HCT116 (cell line): Measurements from ENCODE around the gene PROSER2. TPM values are rescaled to one million over a fixed set of nuclear protein-coding genes. Genes with fewer than 3 reads are reported as not detected.

Source experiments
- ATAC-seq: fragments of 200-7000 bp; cut with Tn5 transposase; 2 replicates; pipeline ENCODE4 v1.9.1; 2020; ENCODE audit warnings: mild to moderate bottlenecking, moderate library complexity
- BruUV-seq: library from RNA; stranded (reverse); fragments of 400-500 nt; replicated peaks from 2 replicates; lab custom pipeline; 2021; lab: Mats Ljungman, UMichigan
- CTCF ChIA-PET: fragments of 300-600 bp; sonication (Branson Sonifier 250); formaldehyde crosslinking; loops from one replicate; lab custom pipeline; 2021; ENCODE audit warnings: antibody characterized with exemption; lab: Charles Lee
- POLR2A ChIA-PET: fragments of 300-600, 350-600 bp; sonication (Branson Sonifier 250); formaldehyde crosslinking; loops from one replicate; lab custom pipeline; 2021; ENCODE audit warnings: antibody characterized with exemption; lab: Charles Lee
- RAD21 ChIA-PET, 2 experiments: fragments of 300-600 bp; sonication (Branson Sonifier 250); formaldehyde crosslinking; loops; one replicate each; lab custom pipeline; 2023; ENCODE audit warnings: low total read pairs in 2 of 2; ENCODE audit not compliant: uncharacterized antibody in 2 of 2, unreplicated experiment in 2 of 2, low non-redundant PET in 1 of 2; lab: Charles Lee
- DNase-seq: peaks from one replicate; pipeline ENCODE4 v3.0.0-alpha.2; 2010; ENCODE audit warnings: low read depth, low spot score
- H2AFZ ChIP-seq: fragments of 200-600 bp; shearing (Covaris generic), sonication (generic); 2 replicates; pipeline ENCODE4 v1.6.1; 2017; ENCODE audit warnings: low read depth, mixed run types, mixed read lengths, antibody characterized with exemption, low read length; ENCODE audit not compliant: poor library complexity, severe bottlenecking
- H3K27ac ChIP-seq: 2 replicates; pipeline ENCODE4 v1.5.1; 2012; ENCODE audit warnings: low read depth, low read length
- H3K27me3 ChIP-seq: fragments of 200-600 bp; sonication (generic); 2 replicates; pipeline ENCODE4 v1.6.1; 2016; ENCODE audit warnings: mixed run types, low read length, mixed read lengths; ENCODE audit not compliant: insufficient read depth
- H3K36me3 ChIP-seq, 2 experiments: fragments of 200-500 bp in 1 of 2; fragments of 200-600 bp in 1 of 2; sonication (Bioruptor generic) in 1 of 2; sonication (generic) in 1 of 2; 2 replicates each; pipeline versions ENCODE4 v1.5.1 to v1.6.1; 2014 to 2016; ENCODE audit warnings: low read length in 2 of 2, inconsistent platforms in 1 of 2, mixed read lengths in 1 of 2, mixed run types in 1 of 2; ENCODE audit not compliant: insufficient read depth in 2 of 2, control insufficient read depth in 1 of 2
- H3K4me1 ChIP-seq, 2 experiments: fragments of 200-600 bp in 1 of 2; sonication (generic) in 1 of 2; 2 replicates each; pipeline versions ENCODE4 v1.5.1 to v1.6.1; 2012 to 2017; ENCODE audit warnings: low read length in 2 of 2, inconsistent platforms in 1 of 2, mild to moderate bottlenecking in 1 of 2, mixed read lengths in 1 of 2, mixed run types in 1 of 2, moderate library complexity in 1 of 2; ENCODE audit not compliant: insufficient read depth in 2 of 2, control insufficient read depth in 1 of 2
- H3K4me2 ChIP-seq: fragments of 200-600 bp; sonication (generic); 2 replicates; pipeline ENCODE4 v1.6.1; 2017; ENCODE audit warnings: mixed run types, low read length, mixed read lengths
- H3K4me3 ChIP-seq, 2 experiments: fragments of 200-600 bp in 1 of 2; sonication (generic) in 1 of 2; replicated peaks in 1 of 2; 2 replicates each; pipeline ENCODE4 v1.5.1; 2011 to 2016; ENCODE audit warnings: low read length in 2 of 2, control low read depth in 1 of 2, low read depth in 1 of 2, mild to moderate bottlenecking in 1 of 2, mixed read lengths in 1 of 2, mixed run types in 1 of 2
- H3K79me2 ChIP-seq: fragments of 200-600 bp; sonication (generic); 2 replicates; pipeline ENCODE4 v1.6.1; 2017; ENCODE audit warnings: mild to moderate bottlenecking, mixed run types, low read length, moderate library complexity, mixed read lengths; ENCODE audit not compliant: insufficient read depth
- H3K9ac ChIP-seq: fragments of 200-600 bp; sonication (generic); 2 replicates; pipeline ENCODE4 v1.6.1; 2016; ENCODE audit warnings: low read length, mixed read lengths
- H3K9me2 ChIP-seq: fragments of 200-600 bp; sonication (generic), shearing (Covaris generic); 2 replicates; pipeline ENCODE4 v1.6.1; 2017; ENCODE audit warnings: mixed run types, mild to moderate bottlenecking, moderate library complexity; ENCODE audit not compliant: insufficient read depth
- H3K9me3 ChIP-seq, 2 experiments: fragments of 200-500 bp in 1 of 2; fragments of 200-600 bp in 1 of 2; sonication (Bioruptor generic) in 1 of 2; sonication (generic) in 1 of 2; 2 replicates each; pipeline ENCODE4 v1.6.1; 2014 to 2017; ENCODE audit warnings: low read length in 2 of 2, mixed read lengths in 2 of 2, inconsistent platforms in 1 of 2, low read depth in 1 of 2, mild to moderate bottlenecking in 1 of 2, mixed run types in 1 of 2, moderate library complexity in 1 of 2; ENCODE audit not compliant: control insufficient read depth in 1 of 2, insufficient read depth in 1 of 2
- H4K20me1 ChIP-seq: fragments of 200-600 bp; sonication (generic), shearing (Covaris generic); 2 replicates; pipeline ENCODE4 v1.6.1; 2017; ENCODE audit warnings: mixed run types, mild to moderate bottlenecking, moderate library complexity; ENCODE audit not compliant: insufficient read depth
- CBX3 ChIP-seq: IDR thresholded peaks from 2 replicates; pipeline ENCODE4 v1.6.1; 2012; ENCODE audit warnings: low read depth
- EGR1 ChIP-seq: IDR thresholded peaks from 2 replicates; pipeline ENCODE4 v1.6.1; 2012; ENCODE audit warnings: low read depth
- TCF7L2 ChIP-seq: IDR thresholded peaks from 2 replicates; pipeline ENCODE4 v1.7.0; 2011; ENCODE audit warnings: borderline replicate concordance, inconsistent platforms; ENCODE audit not compliant: insufficient read depth, insufficient read length; ENCODE audit errors: extremely low read depth
- intact Hi-C: fragments of 100-400 bp; cut with micrococcal nuclease; formaldehyde crosslinking; loops from 2 replicates; pipeline ENCODE4 v1.10.0; 2022
- total RNA-seq: library from RNA; stranded (reverse); gene quantifications from one replicate; pipeline ENCODE4 v1.2.1, GENCODE V29; 2021; ENCODE audit not compliant: unreplicated experiment
- TF ChIP-seq, protein P1 (sequence below): IDR thresholded peaks from 2 replicates; pipeline ENCODE4 v1.6.1; 2012; ENCODE audit warnings: low read depth
- TF ChIP-seq, protein P2 (sequence below), 3 experiments: fragments of 200-600 bp in 1 of 3; sonication (generic) in 1 of 3; IDR thresholded peaks in 2 of 3; conservative IDR thresholded peaks in 1 of 3; 2 replicates each; pipeline ENCODE4 v1.5.1; 2012 to 2017; ENCODE audit warnings: low read depth in 2 of 3, low read length in 2 of 3, antibody characterized with exemption in 1 of 3, borderline replicate concordance in 1 of 3, control low read depth in 1 of 3, mild to moderate bottlenecking in 1 of 3, mixed read lengths in 1 of 3, mixed run types in 1 of 3, moderate library complexity in 1 of 3; ENCODE audit not compliant: insufficient read depth in 1 of 3
- TF ChIP-seq, protein P3 (sequence below): IDR thresholded peaks from 2 replicates; pipeline ENCODE4 v1.6.1; 2012

PROSER2 gene
- total RNA-seq, 1 experiment from 2014 or later = 46.2 TPM

DNA sequence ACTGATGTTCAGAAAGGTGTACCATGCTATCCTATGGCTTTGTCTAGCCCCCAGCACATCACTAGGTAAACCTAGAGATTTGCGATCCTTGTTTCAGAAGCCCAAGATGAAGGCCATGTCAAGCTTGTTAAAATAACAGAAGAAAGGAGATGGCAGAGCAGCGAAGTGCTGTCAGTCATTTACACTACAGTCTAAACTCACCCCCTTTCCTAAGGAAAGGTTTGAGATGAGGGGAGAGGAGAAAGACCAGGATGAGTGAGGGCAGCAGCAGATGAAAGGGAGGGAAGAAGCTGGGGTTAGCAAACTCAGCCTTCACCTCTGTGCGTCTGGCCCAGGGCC, 74.8 kb downstream of the PROSER2 start:
- intact Hi-C loops = no loop called here
- H3K4me2 ChIP-seq = peak overlapping the region; percentile 47
- ChIA-PET RAD21 (no interaction called here), CTCF (no interaction called here), POLR2A (interaction anchor here (1.1 to 1.4 kb wide), 3 partner anchors 10 to 15 kb away, joined by 3 to 5 read pairs (median 5); no protein-coding TSS in a partner anchor)
- no peak for DNase-seq
- no peaks in the 10 kb centered on the region for H3K36me3 ChIP-seq
- no peaks in the 10 kb centered on the region for H3K79me2 ChIP-seq
- H2AFZ ChIP-seq = no peak overlapping the region
- H4K20me1 ChIP-seq = no peaks in the 10 kb centered on the region
- H3K9ac ChIP-seq = peak overlapping the region; percentile 49
- H3K4me1 ChIP-seq = peaks cover 15 to 72% of the 10 kb centered on the region in 2 experiments
- TF ChIP-seq, protein P1, sequence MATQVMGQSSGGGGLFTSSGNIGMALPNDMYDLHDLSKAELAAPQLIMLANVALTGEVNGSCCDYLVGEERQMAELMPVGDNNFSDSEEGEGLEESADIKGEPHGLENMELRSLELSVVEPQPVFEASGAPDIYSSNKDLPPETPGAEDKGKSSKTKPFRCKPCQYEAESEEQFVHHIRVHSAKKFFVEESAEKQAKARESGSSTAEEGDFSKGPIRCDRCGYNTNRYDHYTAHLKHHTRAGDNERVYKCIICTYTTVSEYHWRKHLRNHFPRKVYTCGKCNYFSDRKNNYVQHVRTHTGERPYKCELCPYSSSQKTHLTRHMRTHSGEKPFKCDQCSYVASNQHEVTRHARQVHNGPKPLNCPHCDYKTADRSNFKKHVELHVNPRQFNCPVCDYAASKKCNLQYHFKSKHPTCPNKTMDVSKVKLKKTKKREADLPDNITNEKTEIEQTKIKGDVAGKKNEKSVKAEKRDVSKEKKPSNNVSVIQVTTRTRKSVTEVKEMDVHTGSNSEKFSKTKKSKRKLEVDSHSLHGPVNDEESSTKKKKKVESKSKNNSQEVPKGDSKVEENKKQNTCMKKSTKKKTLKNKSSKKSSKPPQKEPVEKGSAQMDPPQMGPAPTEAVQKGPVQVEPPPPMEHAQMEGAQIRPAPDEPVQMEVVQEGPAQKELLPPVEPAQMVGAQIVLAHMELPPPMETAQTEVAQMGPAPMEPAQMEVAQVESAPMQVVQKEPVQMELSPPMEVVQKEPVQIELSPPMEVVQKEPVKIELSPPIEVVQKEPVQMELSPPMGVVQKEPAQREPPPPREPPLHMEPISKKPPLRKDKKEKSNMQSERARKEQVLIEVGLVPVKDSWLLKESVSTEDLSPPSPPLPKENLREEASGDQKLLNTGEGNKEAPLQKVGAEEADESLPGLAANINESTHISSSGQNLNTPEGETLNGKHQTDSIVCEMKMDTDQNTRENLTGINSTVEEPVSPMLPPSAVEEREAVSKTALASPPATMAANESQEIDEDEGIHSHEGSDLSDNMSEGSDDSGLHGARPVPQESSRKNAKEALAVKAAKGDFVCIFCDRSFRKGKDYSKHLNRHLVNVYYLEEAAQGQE = no peak
- no peak for TF ChIP-seq TCF7L2
- TF ChIP-seq, protein P2, sequence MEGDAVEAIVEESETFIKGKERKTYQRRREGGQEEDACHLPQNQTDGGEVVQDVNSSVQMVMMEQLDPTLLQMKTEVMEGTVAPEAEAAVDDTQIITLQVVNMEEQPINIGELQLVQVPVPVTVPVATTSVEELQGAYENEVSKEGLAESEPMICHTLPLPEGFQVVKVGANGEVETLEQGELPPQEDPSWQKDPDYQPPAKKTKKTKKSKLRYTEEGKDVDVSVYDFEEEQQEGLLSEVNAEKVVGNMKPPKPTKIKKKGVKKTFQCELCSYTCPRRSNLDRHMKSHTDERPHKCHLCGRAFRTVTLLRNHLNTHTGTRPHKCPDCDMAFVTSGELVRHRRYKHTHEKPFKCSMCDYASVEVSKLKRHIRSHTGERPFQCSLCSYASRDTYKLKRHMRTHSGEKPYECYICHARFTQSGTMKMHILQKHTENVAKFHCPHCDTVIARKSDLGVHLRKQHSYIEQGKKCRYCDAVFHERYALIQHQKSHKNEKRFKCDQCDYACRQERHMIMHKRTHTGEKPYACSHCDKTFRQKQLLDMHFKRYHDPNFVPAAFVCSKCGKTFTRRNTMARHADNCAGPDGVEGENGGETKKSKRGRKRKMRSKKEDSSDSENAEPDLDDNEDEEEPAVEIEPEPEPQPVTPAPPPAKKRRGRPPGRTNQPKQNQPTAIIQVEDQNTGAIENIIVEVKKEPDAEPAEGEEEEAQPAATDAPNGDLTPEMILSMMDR (IDR thresholded peaks at IDR 0.05 in 2 of 3, conservative IDR thresholded peaks at IDR 0.05 in 1 of 3; ENCODE audit: borderline replicate concordance in 1 of 3, insufficient read depth in 1 of 3, low read depth in 2 of 3, low read length in 2 of 3) = no peak
- TF ChIP-seq CBX3 = no peak
- TF ChIP-seq, protein P3, sequence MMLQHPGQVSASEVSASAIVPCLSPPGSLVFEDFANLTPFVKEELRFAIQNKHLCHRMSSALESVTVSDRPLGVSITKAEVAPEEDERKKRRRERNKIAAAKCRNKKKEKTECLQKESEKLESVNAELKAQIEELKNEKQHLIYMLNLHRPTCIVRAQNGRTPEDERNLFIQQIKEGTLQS = no peak
- no peak for TF ChIP-seq EGR1
- BruUV-seq = TSS peak; percentile 92
- H3K9me3 ChIP-seq = no peaks in the 10 kb centered on the region
- no peaks in the 10 kb centered on the region for H3K27me3 ChIP-seq
- peak; percentile 15; the same call in 1 of the 2 replicates for ATAC-seq
- H3K27ac ChIP-seq = peak overlapping the region; percentile 23; the same call in 1 of the 2 replicates
- H3K4me3 ChIP-seq = 0 out of 4 replicates have a peak overlapping the region, but pooled peaks of 1 of the 2 experiments have one; percentile 2
- no peaks in the 10 kb centered on the region for H3K9me2 ChIP-seq
